Hematopoietic multipotent progenitor cell treated with erythropoietin and hydrocortisone succinate and interleukin-3 and kit ligand, for 4 days (in vitro differentiated cells): ENCODE data around the gene LIME1.
A peak's percentile ranks its signal among the peaks of the same experiment; 100 is the strongest.

ENCODE experiments used
- DNase-seq: peaks from one replicate; pipeline ENCODE4 v3.0.0-alpha.2; 2015

The LIME1 gene

DNA sequence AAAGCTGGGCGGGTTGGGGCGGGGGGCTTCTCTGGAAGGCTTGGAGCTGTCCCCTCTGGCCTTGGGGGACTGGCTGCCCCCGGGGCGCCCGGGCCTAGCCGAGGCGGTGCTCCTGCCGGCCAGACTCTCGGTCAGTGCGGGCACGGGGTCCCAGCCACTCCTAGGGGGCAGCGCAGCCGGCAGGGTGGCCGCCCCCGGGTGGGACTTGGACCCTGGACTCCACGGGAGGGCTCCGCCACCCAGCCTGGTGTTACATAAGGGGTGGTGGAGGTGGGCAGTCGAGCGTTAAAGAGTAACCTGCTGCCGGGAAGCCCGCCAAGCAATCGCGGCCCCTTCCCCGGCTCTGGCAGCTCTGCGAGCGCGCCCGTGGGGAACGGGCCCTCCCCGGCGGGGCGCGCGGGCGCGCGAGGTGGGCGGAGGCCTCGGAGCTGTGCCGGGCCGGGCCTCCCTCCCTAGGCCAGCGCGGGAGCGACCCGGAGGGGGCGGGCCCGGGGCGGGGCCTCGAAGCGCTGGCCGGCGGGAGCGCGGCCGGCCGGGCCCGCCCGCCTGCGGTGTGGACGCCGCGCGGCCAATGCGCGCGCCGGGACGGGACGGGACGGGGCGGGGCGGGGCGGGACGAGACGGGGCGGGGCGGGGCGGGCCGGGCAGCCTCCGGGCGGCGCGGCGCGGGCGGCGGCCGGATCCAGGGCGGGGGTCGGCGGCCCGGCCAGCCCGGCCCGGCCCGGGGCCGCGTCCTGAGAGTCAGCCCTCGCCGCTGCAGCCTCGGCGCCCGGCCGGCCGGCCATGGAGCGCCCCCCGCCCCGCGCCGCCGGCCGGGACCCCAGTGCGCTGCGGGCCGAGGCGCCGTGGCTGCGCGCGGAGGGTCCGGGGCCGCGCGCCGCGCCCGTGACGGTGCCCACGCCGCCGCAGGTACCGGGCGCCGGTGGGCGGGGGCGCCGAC is 2.9 kb downstream of the LIME1 start, which contains the start of gene SLC2A4RG:
TSS of gene SLC2A4RG (plus strand) at position 647 of the 940 bp plus-strand sequence. CDS start at position 784, 137 bp downstream.
- peak; percentile 91 for DNase-seq

DNA sequence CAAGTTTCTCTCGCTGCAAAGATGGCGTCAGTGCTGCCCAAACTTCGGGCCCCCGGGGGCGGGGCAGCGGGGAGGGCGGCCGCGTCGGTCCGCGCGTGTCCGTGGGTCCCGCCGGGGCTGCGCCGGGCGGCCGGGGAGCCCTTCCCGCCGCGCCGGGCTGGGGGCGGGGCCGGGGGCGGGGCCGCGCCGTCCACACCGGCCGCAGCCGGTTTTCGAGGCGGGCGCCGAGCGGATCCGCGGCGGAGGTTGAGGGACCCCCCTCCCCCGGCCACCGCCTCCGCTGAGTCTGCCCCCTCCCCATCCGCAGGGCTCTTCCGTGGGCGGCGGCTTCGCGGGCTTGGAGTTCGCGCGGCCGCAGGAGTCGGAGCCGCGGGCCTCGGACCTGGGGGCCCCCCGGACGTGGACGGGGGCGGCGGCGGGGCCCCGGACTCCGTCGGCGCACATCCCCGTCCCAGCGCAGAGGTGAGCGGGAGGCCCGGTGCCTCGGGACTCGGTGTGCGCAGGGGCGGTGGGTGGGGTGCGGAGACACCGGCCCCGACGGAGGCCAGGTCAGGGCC is 3.7 kb downstream of the LIME1 start:
- peak; percentile 57 for DNase-seq

DNA sequence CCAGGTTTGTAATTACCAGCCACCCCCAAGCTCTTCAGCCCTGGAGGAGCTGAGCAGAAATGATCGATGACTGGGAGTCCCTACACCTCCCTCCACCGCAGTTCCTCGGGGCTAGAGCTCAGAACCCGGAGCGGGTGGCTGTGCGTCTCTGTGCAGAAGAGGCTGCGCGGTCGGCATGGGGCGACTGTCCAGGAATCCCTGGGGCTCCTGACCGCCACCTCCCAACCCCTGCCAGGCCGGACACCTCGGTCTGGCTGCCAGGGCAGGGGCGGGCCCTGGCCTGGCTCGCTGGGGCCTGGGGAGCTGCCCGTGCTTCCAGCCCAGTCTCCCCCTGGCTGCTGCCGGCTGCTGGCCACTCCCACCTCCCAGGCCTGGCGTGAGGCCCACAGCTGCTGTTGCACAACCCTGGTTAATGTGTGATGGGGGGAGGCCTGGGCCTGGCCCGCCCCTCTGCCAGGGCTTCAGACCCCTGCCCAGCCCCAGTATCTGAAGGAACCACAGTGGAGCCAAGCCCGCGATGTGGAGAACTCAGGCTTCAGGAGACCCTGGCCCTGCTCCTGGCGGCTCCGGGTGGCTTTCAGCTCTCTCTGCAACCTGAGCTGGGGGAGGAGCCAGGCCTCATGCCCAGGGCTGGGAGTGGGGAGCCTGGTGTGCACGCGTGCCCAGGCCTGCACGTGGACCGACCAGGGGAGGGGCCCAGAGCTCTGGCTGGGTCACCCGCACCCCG is 4.3 kb downstream of the LIME1 start:
- peak; percentile 87 for DNase-seq

DNA sequence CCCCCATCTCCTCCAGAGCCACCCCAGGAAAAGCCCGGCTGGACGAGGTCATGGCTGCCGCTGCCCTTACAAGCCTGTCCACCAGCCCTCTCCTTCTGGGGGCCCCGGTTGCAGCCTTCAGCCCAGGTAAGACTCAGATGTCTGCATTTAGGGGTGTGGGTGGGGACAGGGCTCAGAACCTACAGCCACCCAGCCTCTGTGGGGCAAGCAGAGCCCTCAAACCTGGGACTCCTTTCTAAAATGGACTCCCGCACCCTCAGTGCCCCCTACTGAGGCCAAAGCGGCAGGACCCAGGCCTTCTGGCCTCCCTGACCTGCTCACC is 4.9 kb downstream of the LIME1 start:
- no peak for DNase-seq

DNA sequence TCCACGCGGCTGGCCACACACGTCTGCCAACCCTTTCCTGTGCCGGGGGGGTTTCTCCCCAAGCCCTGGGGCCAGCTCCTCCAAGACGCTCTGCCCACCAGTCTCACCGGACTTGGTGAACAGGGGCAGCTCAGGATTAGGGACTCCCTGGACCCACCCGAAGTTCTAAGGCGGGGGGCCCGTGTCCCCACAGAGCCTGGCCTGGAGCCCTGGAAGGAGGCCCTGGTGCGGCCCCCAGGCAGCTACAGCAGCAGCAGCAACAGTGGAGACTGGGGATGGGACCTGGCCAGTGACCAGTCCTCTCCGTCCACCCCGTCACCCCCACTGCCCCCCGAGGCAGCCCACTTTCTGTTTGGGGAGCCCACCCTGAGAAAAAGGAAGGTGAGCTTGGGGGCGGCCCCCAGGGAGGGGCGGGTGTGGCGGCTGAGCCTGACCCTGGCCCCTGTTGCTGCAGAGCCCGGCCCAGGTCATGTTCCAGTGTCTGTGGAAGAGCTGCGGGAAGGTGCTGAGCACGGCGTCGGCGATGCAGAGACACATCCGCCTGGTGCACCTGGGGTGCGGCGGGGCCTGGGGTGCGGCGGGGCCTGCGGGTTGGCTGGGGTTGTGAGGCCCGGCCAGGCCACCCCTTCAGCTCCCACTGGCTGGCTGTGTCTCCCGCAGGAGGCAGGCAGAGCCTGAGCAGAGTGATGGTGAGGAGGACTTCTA is 5.4 kb downstream of the LIME1 start:
- no peak for DNase-seq

DNA sequence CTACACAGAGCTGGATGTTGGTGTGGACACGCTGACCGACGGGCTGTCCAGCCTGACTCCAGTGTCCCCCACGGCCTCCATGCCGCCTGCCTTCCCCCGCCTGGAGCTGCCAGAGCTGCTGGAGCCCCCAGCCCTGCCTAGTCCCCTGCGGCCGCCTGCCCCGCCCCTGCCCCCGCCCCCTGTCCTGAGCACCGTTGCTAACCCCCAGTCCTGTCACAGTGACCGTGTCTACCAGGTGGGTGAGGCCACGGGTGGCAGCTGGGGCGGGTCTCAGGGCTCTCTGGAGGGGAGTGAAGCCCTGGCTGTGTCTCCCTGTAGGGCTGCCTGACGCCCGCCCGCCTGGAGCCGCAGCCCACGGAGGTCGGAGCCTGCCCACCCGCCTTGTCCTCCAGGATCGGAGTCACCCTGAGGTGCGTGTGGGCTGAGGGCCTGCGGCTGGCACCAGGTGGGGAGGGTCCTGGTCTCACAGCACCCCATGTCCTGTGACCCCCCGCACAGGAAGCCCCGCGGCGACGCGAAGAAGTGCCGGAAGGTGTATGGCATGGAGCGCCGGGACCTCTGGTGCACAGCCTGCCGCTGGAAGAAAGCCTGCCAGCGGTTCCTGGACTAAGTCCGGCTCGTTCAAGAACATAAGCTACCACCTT is 6.0 kb downstream of the LIME1 start:
- DNase-seq: no peak

DNA sequence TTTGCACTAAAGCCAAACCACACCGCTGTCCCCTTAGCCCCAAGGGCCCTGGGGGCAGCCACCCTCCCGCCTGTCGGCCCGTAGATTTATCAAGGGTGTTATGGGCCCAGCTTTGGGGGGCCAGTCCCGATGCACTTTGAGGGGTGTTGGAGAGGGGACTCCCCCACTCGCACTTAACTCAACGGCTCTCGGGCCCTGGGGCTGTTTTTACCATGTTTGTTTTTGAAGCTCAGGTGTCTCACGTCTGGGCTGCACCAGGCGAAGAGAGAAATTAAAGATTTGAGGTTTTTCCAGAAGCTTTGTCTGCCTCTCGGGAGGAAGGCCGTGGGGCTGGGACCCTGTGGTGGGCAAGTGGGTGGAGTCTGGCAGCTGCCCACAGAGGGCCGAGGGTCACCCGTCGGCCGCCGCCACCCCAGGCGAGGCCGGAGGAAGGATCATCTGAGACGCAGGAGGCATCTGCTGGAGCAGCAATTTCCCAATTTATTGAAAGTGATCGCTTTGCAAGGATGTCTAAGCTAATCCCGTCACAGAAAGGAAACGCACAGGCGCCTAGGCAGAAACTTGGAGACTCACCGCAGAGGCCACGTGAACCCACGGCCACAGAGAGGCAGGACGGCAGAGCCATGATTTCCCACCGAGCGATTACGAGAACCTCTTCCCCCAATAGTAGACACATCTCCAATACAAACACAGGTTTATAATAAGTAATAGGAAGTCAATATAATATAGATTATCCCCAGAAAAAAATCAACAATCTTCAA is 6.9 kb downstream of the LIME1 start:
- DNase-seq: no peak

DNA sequence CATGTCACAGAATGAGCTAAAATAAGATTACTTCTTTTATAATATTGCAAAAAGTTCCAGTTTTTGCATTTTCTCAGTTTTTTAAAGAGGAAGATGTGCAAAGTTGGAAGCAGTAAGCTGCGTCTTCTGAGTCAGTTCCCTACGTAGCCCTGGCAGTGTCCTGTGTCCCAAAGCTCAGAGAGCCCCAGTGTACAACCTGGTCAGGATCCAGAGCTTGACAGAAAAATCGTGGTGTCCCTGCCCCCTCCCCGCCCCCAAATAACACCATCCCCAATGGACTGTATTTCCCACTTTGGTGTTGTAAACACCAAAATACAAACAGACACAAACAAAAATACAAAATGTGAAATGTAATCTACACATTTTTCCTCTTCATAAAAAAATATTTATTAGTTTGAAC is 7.7 kb downstream of the LIME1 start:
- DNase-seq: no peak

DNA sequence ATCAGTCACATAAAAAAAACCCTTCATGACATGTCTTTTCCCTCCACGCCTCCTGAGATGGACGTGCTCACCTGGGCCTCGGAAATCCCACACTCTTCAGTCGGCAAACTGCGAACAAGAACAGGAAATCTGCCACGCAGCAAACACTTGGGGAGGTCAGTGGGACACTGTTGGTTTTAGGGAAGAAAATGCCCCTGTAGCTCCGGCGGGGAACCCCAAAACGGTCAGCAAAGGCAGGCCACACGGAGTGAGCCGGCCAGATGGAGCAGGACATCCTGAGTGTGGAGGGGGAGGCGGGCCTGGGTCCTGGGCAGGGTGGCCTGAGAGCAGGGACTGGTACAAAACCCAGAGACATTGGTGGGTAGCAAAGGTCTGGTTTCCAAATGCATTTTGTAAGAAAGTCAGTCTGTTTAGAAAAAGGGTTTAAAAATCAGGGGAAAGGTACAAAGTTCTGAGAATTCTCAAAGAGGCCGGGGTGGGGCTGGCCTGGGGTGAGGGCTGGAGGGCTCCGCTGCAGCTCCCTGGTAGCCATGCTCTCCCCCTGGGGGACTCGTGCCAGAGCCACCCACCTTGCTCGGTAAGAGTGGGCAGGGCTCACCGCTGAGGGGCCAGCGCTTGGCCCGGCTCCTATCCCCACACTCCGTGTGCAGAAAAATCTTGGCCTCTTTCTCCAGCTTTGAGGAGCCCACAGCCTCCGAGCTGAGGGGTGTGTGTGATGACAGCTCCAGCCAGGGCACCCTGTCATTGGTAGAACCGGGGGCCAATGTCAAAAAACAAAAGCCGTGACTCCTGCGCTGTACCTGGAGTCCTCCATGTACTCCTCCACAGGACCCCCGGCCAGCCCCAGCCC is 8.3 kb downstream of the LIME1 start:
- DNase-seq: no peak

DNA sequence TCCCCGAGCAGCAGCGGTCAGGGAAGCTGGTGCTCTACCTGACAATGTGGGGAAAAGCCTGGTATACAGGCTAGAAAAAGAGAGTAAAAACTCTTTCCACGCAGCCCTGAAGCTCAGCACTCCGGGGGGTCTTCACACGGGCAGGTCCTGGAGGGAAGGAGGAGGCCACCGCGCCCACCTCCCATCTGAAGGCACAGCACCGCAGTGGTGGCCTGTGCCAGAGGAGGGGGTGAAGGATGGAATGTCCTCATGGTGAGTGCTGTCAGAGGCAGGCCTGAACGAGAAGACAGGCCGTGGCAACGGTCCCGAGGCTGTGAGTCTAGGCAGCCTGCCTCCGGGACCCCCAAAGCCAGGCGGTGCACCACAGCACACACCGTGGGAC is 9.0 kb downstream of the LIME1 start:
- no peak for DNase-seq

DNA sequence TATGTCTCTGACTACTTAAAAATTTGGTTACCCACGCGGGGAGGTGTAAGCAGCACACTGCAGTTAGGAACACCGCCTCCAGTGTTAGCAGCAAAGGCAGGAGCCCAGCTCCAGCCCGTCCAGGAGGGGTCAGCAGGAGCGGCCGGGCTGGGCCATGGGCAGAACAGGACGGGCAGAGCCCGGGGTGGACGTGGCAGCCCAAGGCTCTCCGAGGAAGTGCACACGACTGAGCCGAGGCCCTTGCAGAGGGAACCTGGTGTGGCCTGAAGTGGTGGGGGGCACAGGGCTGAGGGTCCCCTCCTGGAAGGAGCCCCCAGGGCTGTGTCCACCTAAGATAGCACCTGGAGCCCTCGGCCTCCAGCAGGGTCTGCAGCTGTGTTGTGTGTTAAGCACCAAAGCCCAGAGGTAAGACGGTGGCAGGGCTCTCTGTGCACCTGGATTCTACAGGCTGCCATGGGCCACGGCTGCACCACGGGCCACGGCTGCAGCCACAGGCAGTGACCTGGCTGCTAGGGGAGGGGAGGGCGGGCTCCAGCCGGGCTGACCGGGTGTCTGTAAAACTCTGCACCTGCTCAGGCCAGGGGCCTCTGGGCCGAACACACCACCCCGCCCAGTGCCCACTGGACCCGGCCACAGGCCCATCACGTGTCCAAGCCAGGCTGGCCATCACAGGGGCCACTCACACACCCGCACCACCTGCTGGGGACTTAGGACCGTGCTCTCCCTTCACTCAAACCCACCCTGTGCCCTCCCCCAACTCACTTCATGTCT is 9.7 kb downstream of the LIME1 start:
- no peak for DNase-seq

DNA sequence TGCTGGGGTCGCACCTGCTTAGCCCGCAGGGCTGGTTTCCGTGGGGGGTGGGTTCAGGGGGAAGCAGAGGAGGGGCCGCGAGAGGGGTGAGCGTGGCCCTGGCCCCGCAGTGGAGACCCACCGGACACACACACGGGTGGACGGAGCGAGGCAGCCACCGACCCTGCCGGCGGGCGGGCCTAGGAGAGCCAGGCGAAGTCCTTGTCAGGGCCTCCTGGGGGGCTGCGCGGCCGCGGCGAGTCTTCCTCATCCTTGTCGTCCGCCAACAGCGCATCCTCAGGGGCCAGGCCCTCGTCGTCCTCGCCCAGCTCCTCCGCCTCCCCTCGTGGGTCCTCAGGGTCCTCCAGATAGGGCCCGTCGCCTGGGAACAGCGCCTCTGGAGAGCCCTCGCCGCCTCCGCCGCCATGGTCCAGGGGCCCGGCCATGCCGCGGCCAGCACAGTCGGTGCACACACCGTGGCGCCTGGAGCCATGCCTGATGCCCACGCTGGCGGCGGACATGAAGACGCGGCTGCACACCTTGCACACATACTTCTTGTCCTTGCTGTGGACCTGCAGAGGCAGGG is 10.4 kb downstream of the LIME1 start:
- DNase-seq: no peak

DNA sequence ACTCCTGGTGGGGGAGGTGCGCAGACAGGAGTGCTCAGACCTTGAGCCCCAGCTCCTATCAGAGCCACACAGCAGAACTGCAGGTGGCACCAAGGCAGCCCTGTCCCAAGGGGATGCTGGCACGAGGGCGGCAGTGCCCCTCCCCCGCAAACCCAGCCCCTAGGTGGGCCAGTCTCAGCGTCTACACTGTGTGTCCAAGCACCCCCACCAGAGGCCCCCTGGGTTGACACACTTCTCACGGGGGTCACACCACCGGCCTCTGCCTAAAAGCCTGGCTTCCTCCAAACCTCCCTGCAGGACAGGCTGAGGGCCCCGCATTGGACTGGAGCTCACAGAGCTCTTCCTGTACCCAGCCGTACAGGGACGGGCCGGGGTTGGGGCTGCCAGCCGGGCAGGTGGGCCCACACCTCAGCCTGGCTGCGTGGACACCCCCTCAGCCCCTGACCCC is 11.2 kb downstream of the LIME1 start:
- no peak for DNase-seq

DNA sequence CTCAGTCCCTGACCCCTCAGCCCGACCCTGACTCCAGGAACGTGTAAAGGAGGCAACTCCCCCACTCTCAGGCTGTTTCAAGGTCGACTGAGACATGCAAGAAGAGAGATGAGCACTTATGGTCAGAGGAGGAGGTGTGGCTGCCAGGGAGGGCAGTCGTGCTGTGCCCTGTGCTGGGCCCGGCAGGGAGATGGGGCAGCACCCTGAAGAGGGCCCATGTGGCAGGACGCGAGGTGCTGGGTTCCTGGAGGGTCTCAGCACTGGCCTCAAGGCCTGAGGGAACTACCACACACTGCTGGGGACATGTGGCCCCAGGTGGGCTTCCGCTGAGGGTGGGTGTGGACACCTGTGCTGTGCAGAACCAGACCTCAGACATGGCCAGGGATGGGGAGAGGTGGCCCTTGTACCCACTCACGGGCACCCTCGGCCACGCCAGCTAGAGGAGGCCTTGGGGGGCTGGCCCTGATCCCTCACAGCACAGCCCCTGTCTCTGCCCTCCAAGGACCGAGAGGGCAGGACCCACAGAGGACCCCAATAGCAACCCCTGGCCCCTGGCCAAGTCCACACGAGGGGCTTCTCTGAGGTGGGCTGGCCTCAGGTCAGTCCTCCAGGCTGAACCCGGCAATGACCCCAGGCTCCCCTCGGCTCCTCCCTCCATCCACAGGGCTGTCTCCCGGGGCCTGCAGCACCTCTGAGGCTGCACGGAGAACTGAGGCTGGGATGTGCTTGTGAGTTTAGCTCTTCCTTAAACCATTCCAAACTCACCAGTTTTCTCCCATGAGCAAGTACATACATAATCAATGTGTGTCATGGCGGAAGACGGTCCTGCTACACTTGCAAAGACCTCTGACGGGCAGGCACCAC is 11.8 kb downstream of the LIME1 start:
- DNase-seq: no peak

DNA sequence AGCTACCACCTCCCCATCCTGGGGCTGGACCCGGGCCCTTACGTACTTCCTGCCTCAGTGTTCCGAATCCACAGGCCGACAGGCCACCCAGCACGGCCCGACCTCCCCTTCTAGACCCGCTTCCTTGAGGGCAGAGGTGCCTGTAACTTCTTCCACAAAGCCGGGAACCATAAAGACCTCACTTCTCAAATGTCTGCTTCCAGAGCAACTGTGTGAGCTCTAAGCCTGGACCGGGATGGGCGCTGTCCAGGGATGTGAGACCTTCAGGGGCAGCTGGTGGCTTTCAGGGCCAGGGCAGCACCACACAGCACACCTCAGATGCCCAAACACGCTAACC is 12.4 kb downstream of the LIME1 start:
- DNase-seq: no peak

DNA sequence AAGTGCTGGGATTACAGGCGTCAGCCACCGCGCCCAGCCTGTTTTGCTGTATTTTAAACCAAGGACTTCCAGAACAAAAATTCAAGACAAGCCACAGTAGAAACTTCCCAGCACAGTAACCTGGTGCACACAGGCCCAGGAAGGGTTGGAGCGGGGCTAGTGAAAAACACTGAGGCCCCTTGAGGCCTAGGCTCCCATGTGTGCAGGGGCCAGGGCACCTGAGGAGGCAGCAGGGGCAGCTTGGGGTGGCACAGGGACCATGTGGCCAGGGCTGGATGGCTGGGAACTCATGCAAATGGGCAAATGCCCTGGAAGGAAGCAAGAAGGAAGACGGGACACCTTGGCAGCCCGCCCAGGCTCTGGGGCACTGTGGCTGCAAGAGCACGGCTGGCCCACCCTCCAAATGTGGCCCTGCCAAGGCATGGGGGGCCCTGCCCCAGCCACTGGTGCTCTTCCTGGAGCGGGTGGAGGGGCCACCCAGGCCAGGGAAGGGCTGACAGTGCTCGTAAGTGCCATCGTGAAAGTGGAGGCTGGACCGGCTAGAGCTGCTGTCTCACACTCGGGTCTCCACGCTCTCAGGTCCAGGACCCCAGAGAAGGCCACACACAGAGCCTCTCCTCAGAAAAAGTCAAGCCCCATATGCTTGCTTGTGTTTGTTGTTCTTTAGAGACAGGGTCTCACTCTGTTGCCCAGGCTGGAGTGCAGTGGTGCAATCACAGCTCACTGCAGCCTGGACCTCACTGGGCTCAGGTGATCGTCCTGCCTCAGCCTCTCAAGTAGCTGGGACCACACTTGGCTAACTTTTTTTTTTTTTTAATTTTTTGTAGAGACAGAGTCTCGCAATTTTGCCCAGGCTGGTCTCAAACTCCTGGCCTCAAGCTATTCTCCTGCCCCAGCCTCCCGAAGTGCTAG is 13.4 kb downstream of the LIME1 start:
- DNase-seq: no peak

DNA sequence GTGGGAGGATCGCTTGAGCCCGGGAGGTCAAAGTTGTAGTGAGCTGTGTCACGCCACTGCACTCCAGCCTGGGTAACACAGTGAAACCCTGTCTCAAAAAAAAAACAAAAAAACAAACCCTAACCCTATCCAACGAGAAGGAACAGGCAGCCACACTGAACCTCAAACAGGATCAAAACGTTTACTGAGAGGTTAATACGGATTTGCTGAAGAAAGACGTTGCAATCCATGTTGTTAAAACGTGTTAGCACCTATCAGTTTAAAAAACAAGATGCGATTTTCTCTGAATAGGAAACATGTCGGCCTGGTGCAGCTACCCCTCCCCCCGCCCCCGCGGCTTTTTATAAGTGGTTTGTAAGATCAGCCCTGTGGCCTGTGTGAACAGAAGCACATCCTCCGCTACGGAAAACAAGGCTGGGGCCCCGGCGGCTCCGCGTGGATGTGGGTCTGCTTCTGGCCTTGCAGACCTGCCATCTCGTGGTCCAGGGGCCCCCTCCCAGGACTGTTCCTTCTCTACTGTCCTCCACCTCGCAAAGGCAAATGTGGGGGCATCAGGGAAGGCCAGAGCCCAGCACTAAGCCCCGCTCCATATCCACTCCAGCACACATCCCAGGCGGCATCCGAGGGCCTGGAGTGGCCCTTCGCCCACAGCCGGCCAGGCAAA is 14.5 kb downstream of the LIME1 start:
- peak; percentile 35 for DNase-seq
